Activated CD8-positive, alpha-beta T cell treated with anti-CD3 and anti-CD28 coated beads, Interleukin-2, amount 10 ng/mL, durations not matched to agents 7 days and 5 days (primary cell): ENCODE data around the gene GPC5. TPM values are rescaled to one million over a fixed set of nuclear protein-coding genes. Genes with fewer than 3 reads are reported as not detected.
"Not testable (repeated sequence)": the region's sequence is repeated elsewhere in the genome, so short reads cannot be mapped to it uniquely, and the experiment has no call there.

ENCODE experiments used
- ATAC-seq: fragments of 150-1000 bp; cut with Tn5 transposase; one replicate; pipeline ENCODE4 v1.10.0; 2021; ENCODE audit warnings: moderate library complexity
- CTCF ChIA-PET: fragments of 350-600 bp; sonication (Branson Sonifier 250); formaldehyde crosslinking; loops from one replicate; lab custom pipeline; 2021; ENCODE audit warnings: antibody characterized with exemption; lab: Charles Lee
- POLR2A ChIA-PET: fragments of 350-600 bp; sonication (Branson Sonifier 250); formaldehyde crosslinking; loops from one replicate; lab custom pipeline; 2021; ENCODE audit warnings: antibody characterized with exemption; lab: Charles Lee
- DNase-seq: peaks from one replicate; pipeline ENCODE4 v3.0.0-alpha.2; 2020
- H3K27ac Mint-ChIP-seq: one replicate; pipeline ENCODE4 v1.8.0; 2021; ENCODE audit warnings: mild to moderate bottlenecking, mixed read lengths
- H3K27me3 Mint-ChIP-seq: one replicate; pipeline ENCODE4 v1.8.0; 2021; ENCODE audit warnings: low read depth, mixed read lengths
- H3K36me3 Mint-ChIP-seq: one replicate; pipeline ENCODE4 v1.8.0; 2021; ENCODE audit warnings: low read depth, mixed read lengths
- H3K4me1 Mint-ChIP-seq: one replicate; pipeline ENCODE4 v1.8.0; 2021; ENCODE audit warnings: low read depth, mixed read lengths
- H3K4me3 Mint-ChIP-seq: one replicate; pipeline ENCODE4 v1.8.0; 2021; ENCODE audit warnings: mild to moderate bottlenecking, mixed read lengths
- H3K9me3 Mint-ChIP-seq: one replicate; pipeline ENCODE4 v1.8.0; 2022; ENCODE audit warnings: mixed read lengths; ENCODE audit not compliant: insufficient read depth
- total RNA-seq, 2 experiments: library from RNA; stranded (reverse); gene quantifications; one replicate each; pipeline ENCODE4 v1.2.3, GENCODE V29; 2021

The GPC5 gene
- total RNA-seq, 2 experiments from 2014 or later, result not detected

- H3K4me3 Mint-ChIP-seq, result no peak overlapping the region
- no peaks in the 10 kb centered on the region for H3K9me3 Mint-ChIP-seq
- no peak for DNase-seq
- no peaks in the 10 kb centered on the region for H3K36me3 Mint-ChIP-seq
- H3K4me1 Mint-ChIP-seq, result no peaks in the 10 kb centered on the region
- H3K27me3 Mint-ChIP-seq, result no peaks in the 10 kb centered on the region
- ChIA-PET POLR2A (no interaction called here), CTCF (no interaction called here)
- H3K27ac Mint-ChIP-seq, result no peak overlapping the region
- no peak for ATAC-seq
These were observed 860.6 kb downstream of the GPC5 start for GRCh38 chr13:92259046-92259445.

GRCh38 chr13:92259523-92259922, 861.1 kb downstream of the GPC5 start:
- H3K27me3 Mint-ChIP-seq, result no peaks in the 10 kb centered on the region
- no peak for ATAC-seq
- H3K27ac Mint-ChIP-seq, result no peak overlapping the region
- no peaks in the 10 kb centered on the region for H3K36me3 Mint-ChIP-seq
- ChIA-PET CTCF (no interaction called here), POLR2A (no interaction called here)
- H3K9me3 Mint-ChIP-seq, result no peaks in the 10 kb centered on the region
- no peak for DNase-seq
- H3K4me3 Mint-ChIP-seq, result no peak overlapping the region
- no peaks in the 10 kb centered on the region for H3K4me1 Mint-ChIP-seq

DNA sequence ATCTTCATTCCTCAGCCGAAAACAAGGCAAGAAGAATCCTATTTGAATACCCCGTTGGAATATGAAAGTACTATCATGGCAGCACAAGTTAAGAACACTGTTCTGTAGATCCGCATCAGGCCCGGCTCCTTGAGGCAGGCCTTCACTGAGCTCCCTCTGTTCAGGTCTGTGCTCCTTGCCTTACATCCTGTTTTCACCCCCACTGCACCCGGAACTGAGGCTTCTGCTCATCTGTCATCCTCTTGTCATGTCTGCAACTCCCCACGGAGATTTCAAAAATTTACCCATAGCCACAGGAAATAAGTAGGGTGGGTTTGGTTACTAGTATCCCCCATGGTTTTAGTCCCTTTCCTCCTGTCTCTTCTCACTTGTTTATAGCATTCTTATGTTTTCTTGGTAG, 861.9 kb downstream of the GPC5 start:
- ChIA-PET CTCF (no interaction called here), POLR2A (no interaction called here)
- no peaks in the 10 kb centered on the region for H3K9me3 Mint-ChIP-seq
- no peak for ATAC-seq
- no peaks in the 10 kb centered on the region for H3K4me1 Mint-ChIP-seq
- no peaks in the 10 kb centered on the region for H3K27me3 Mint-ChIP-seq
- DNase-seq, result no peak
- no peak overlapping the region for H3K4me3 Mint-ChIP-seq
- H3K27ac Mint-ChIP-seq, result no peak overlapping the region
- no peaks in the 10 kb centered on the region for H3K36me3 Mint-ChIP-seq

DNA sequence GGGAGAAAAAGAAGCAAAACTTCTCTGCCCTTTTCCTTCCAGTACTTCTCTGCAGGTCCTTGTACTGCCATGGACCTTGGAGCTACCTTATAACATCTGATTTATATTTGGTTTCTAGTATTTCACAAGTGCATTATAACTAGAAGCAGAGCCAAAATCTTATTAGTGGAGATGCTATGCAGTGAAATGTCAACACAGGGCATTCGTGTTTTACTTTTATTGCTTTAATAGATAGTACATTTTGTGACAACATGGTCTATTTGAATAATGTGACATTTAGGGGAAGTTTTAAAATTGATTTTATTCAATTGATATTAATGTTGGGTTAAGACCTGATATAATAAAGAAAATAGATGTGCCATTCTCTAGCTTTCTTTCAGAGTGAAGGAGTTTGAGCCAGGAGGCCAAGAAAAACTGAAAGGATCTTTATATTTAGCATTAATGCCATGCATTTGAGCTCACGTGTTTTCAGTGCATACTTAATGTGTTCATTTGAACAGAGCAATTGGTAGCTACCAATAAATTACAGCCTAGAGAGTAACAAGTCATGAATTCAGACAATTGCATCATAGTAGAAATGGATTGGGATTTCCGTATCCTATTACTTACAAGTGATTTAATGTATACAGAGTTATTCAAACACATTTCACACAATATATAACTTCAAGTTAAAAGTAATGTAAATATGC, 863.8 kb downstream of the GPC5 start:
- POLR2A ChIA-PET, result no interaction called here
- H3K27me3 Mint-ChIP-seq, result no peaks in the 10 kb centered on the region
- H3K4me1 Mint-ChIP-seq, result no peaks in the 10 kb centered on the region
- CTCF ChIA-PET, result no interaction called here
- no peak overlapping the region for H3K27ac Mint-ChIP-seq
- ATAC-seq, result no peak
- peaks cover 5% of the 10 kb centered on the region for H3K9me3 Mint-ChIP-seq
- DNase-seq, result no peak
- H3K36me3 Mint-ChIP-seq, result no peaks in the 10 kb centered on the region
- no peak overlapping the region for H3K4me3 Mint-ChIP-seq

GRCh38 chr13:92265408-92265807, 867.0 kb downstream of the GPC5 start:
- no peak overlapping the region for H3K4me3 Mint-ChIP-seq
- DNase-seq (no peak), ATAC-seq (no peak)
- peaks cover 5% of the 10 kb centered on the region for H3K9me3 Mint-ChIP-seq
- ChIA-PET POLR2A (no interaction called here), CTCF (no interaction called here)
- no peaks in the 10 kb centered on the region for H3K27me3 Mint-ChIP-seq
- H3K36me3 Mint-ChIP-seq, result no peaks in the 10 kb centered on the region
- no peak overlapping the region for H3K27ac Mint-ChIP-seq
- no peaks in the 10 kb centered on the region for H3K4me1 Mint-ChIP-seq

- POLR2A ChIA-PET, result no interaction called here
- ATAC-seq, result no peak
- no peak overlapping the region for H3K27ac Mint-ChIP-seq
- H3K27me3 Mint-ChIP-seq, result no peaks in the 10 kb centered on the region
- H3K4me1 Mint-ChIP-seq, result no peaks in the 10 kb centered on the region
- peaks cover 5% of the 10 kb centered on the region for H3K9me3 Mint-ChIP-seq
- no peaks in the 10 kb centered on the region for H3K36me3 Mint-ChIP-seq
- H3K4me3 Mint-ChIP-seq, result no peak overlapping the region
- CTCF ChIA-PET, result no interaction called here
- DNase-seq, result no peak
These were observed 872.6 kb downstream of the GPC5 start for GRCh38 chr13:92270990-92271389.

GRCh38 chr13:92272177-92272576, 873.8 kb downstream of the GPC5 start:
- DNase-seq, result no peak
- no peaks in the 10 kb centered on the region for H3K4me1 Mint-ChIP-seq
- ChIA-PET CTCF (no interaction called here), POLR2A (no interaction called here)
- H3K36me3 Mint-ChIP-seq, result no peaks in the 10 kb centered on the region
- no peaks in the 10 kb centered on the region for H3K9me3 Mint-ChIP-seq
- no peaks in the 10 kb centered on the region for H3K27me3 Mint-ChIP-seq
- H3K27ac Mint-ChIP-seq, result no peak overlapping the region
- no peak overlapping the region for H3K4me3 Mint-ChIP-seq
- ATAC-seq, result no peak

GRCh38 chr13:92280986-92281385, 882.6 kb downstream of the GPC5 start:
- CTCF ChIA-PET, H3K4me1 Mint-ChIP-seq, H3K27me3 Mint-ChIP-seq, H3K27ac Mint-ChIP-seq, ATAC-seq, H3K9me3 Mint-ChIP-seq, H3K4me3 Mint-ChIP-seq, POLR2A ChIA-PET, H3K36me3 Mint-ChIP-seq, DNase-seq: not testable (repeated sequence)

- H3K27me3 Mint-ChIP-seq, DNase-seq, H3K4me1 Mint-ChIP-seq, CTCF ChIA-PET, H3K4me3 Mint-ChIP-seq, POLR2A ChIA-PET, ATAC-seq, H3K36me3 Mint-ChIP-seq, H3K27ac Mint-ChIP-seq: not testable (repeated sequence)
- peaks cover 12% of the 10 kb centered on the region for H3K9me3 Mint-ChIP-seq
These were observed 892.4 kb downstream of the GPC5 start for GRCh38 chr13:92290718-92291307.

DNA sequence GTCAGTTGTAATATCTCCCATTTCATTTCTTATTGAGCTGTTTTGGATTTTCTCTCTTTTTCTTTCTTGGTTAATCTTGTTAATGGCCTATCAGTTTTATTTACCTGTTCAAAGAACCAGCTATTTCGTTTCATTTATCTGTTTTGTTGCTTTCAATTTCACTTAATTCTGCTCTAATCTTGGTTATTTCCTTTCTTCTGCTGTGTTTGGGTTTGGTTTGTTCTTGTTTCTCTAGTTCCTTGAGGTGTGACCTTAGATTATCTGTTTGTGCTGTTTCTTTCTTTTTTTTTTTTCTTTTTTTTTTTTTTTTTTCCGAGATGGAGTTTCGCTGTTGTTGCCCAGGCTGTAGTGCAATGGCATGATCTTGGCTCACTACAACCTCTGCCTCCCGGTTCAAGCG, 896.1 kb downstream of the GPC5 start:
- POLR2A ChIA-PET, ATAC-seq, H3K36me3 Mint-ChIP-seq, CTCF ChIA-PET, DNase-seq, H3K27ac Mint-ChIP-seq, H3K27me3 Mint-ChIP-seq, H3K4me1 Mint-ChIP-seq, H3K4me3 Mint-ChIP-seq: not testable (repeated sequence)
- peaks cover 12% of the 10 kb centered on the region for H3K9me3 Mint-ChIP-seq

GRCh38 chr13:92296154-92296671, 897.8 kb downstream of the GPC5 start:
- H3K27me3 Mint-ChIP-seq, ATAC-seq, H3K4me3 Mint-ChIP-seq, H3K27ac Mint-ChIP-seq, H3K4me1 Mint-ChIP-seq, H3K36me3 Mint-ChIP-seq, DNase-seq, POLR2A ChIA-PET, CTCF ChIA-PET: not testable (repeated sequence)
- H3K9me3 Mint-ChIP-seq, result peaks cover 12% of the 10 kb centered on the region

DNA sequence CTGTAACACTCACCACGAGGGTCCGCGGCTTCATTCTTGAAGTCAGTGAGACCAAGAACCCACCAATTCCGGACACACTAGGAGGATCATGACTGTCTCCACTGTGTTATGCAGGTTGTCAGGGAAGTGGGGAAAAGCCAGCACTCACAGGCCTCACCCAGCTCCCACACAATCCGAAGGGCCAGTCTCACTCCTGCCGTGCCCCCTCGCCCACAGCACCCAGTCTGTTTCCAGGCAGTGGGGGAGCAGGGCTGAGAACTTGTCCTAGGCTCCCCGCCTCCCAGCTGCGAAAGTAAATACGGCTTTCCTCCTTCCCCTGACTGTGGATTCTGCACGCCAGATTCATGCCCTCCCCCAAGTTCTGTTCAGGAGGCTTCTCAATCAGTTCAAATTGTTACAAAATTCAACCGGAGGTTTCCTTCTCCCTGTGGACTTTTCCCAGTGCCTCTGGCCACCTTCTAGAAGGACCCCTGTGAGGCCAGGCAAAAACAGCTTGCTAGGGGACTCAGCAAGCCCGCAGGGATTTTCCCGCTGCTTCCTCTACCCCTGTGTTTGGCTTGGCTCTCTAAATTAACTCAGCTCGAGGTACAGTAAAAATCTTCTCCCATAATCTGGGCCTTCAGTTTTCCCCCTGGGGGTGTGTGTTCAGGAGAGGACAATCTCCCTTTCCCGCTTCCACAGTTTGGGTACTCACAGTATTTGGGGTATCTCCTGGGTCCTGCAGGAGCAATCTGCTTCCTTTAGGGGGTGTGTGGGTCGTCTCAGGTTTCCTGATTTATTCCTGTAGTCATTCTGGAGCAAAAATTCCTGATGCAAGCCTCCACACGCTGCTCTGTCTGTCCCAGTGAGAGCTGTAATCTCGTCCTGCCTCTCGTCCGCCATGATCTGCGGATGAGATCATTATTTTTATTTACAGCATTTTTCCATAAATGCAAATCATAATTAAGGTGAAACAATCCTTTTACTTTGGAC, 899.8 kb downstream of the GPC5 start:
- ATAC-seq, result no peak
- Mint-ChIP-seq H3K27ac (no peak overlapping the region), H3K27me3 (no peaks in the 10 kb centered on the region), H3K4me1 (no peaks in the 10 kb centered on the region), H3K36me3 (no peaks in the 10 kb centered on the region), H3K4me3 (no peak overlapping the region), H3K9me3 (peaks cover 12% of the 10 kb centered on the region)
- POLR2A ChIA-PET, result no interaction called here
- CTCF ChIA-PET, result no interaction called here
- DNase-seq, result no peak
